Neural progenitor cell (in vitro differentiated cells): ENCODE results near the gene LRRC7.

Source experiments
- EZH2 ChIP-seq: fragments of 200-600 bp; sonication (generic); IDR thresholded peaks from 2 replicates; pipeline ENCODE4 v1.6.1; 2017; ENCODE audit warnings: antibody characterized with exemption, mild to moderate bottlenecking, moderate library complexity
- EZH2phosphoT487 ChIP-seq: fragments of 200-600 bp; sonication (generic); IDR thresholded peaks from 2 replicates; pipeline ENCODE4 v1.6.1; 2017; ENCODE audit warnings: antibody characterized with exemption
- TF ChIP-seq, protein P1 (sequence below): fragments of 200-600 bp; sonication (generic); IDR thresholded peaks from 2 replicates; pipeline ENCODE4 v1.5.1; 2017; ENCODE audit warnings: antibody characterized with exemption, mild to moderate bottlenecking

DNA sequence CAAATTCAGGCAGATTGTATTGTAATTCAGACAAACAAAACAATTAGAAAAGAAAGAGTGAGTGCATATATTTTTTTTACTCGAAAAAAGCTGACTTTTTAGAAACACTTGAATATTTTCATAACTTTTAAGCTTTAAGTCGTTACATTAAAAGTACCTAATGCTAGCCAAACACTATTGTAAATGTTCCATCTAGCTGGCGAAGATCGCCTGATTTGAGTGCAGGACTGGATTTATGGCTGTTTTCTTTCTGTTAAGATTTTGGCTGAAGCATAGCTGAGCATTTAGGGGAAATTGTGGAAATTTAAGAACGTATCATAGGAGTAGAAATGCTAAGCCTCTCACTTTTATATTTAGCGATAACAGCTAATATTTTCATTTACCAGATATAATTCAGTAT is 24.6 kb downstream of the LRRC7 start:
- TF ChIP-seq EZH2, result no peak
- TF ChIP-seq, protein P1, sequence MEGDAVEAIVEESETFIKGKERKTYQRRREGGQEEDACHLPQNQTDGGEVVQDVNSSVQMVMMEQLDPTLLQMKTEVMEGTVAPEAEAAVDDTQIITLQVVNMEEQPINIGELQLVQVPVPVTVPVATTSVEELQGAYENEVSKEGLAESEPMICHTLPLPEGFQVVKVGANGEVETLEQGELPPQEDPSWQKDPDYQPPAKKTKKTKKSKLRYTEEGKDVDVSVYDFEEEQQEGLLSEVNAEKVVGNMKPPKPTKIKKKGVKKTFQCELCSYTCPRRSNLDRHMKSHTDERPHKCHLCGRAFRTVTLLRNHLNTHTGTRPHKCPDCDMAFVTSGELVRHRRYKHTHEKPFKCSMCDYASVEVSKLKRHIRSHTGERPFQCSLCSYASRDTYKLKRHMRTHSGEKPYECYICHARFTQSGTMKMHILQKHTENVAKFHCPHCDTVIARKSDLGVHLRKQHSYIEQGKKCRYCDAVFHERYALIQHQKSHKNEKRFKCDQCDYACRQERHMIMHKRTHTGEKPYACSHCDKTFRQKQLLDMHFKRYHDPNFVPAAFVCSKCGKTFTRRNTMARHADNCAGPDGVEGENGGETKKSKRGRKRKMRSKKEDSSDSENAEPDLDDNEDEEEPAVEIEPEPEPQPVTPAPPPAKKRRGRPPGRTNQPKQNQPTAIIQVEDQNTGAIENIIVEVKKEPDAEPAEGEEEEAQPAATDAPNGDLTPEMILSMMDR, result no peak
- no peak for TF ChIP-seq EZH2phosphoT487
